NCI-H345 treated with DMSO at 0.1 percent for 48 hours (cell line): ENCODE results near the gene PTPRH.
"Not testable (repeated sequence)": the region's sequence is repeated elsewhere in the genome, so short reads cannot be mapped to it uniquely, and the experiment has no call there.

Experiments used
- DNase-seq: peaks from one replicate; lab custom pipeline; 2025; ENCODE audit not compliant: unreplicated experiment; lab: John Stamatoyannopoulos, UW

The PTPRH gene

GRCh38 chr19:55160128-55160985 lies 48.9 kb downstream of the PTPRH start:
- peak; percentile 64 for DNase-seq

- no peak for DNase-seq
Observed at GRCh38 chr19:55158848-55159749, 50.2 kb downstream of the PTPRH start.

DNA sequence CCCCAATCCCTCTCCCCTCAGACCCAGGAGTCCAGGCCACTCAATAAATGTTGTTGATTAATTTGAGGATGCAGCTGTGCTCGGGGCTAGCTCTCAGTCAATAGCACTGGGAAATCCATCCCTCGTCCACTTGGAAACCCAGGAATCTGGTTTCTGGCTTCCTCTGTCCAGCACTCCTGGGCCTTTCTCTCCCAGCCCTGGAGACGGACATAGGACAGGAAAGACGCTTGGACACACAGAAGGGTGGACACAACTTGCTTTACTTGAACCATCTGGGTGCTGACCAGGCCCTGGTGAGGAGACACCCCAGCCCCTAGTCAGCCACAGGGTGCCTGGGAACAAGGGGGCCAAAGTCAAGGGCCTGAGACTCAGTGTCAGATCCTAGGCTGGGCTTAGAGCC lies 50.9 kb downstream of the PTPRH start:
- DNase-seq, result no peak

GRCh38 chr19:55157064-55157908 lies 52.0 kb downstream of the PTPRH start, which contains the start of gene TNNI3:
Gene TNNI3 (minus strand): TSS chr19:55157732. CDS start chr19:55157589, 143 bp downstream.
- DNase-seq, result no peak

GRCh38 chr19:55156202-55157063 lies 52.9 kb downstream of the PTPRH start:
- DNase-seq, result peak; percentile 84

DNA sequence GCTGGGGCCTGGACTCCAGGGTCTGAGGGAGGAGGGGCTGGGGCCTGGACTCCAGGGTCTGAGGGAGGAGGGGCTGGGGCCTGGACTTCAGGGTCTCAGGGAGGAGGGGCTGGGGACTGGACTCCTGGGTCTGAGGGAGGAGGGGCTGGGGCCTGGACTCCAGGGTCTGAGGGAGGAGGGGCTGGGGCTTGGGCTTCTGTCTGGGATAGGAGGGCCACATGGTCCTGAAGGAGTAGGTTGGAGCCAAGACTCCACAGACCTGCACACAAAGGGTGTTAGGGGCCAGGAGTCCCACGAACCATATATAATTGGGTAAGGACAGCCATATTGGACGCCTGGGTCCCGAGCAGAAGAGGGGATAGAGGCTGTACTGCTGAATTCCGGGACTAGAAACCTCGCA lies 53.5 kb downstream of the PTPRH start:
- DNase-seq, result not testable (repeated sequence)

GRCh38 chr19:55153652-55154264 lies 55.5 kb downstream of the PTPRH start:
- DNase-seq, result no peak

DNA sequence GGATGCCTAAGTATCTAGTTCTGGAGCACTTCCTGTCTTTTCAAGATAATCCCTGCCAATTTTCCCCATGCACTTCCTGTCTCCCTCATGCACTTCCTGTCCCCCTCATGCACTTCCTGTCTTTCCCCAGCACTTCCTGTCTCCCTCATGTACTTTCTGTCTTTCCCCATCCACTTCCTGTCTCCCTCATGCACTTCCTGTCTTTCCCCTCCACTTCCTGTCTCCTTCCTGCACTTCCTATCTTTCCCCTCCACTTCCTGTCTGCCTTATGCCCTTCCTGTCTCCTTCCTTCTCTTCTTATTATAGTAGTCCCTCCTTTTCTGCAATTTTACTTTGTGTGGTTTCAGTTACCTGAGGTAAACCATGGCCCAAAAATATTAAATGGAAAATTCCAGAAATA lies 57.3 kb downstream of the PTPRH start:
- DNase-seq, result no peak

DNA sequence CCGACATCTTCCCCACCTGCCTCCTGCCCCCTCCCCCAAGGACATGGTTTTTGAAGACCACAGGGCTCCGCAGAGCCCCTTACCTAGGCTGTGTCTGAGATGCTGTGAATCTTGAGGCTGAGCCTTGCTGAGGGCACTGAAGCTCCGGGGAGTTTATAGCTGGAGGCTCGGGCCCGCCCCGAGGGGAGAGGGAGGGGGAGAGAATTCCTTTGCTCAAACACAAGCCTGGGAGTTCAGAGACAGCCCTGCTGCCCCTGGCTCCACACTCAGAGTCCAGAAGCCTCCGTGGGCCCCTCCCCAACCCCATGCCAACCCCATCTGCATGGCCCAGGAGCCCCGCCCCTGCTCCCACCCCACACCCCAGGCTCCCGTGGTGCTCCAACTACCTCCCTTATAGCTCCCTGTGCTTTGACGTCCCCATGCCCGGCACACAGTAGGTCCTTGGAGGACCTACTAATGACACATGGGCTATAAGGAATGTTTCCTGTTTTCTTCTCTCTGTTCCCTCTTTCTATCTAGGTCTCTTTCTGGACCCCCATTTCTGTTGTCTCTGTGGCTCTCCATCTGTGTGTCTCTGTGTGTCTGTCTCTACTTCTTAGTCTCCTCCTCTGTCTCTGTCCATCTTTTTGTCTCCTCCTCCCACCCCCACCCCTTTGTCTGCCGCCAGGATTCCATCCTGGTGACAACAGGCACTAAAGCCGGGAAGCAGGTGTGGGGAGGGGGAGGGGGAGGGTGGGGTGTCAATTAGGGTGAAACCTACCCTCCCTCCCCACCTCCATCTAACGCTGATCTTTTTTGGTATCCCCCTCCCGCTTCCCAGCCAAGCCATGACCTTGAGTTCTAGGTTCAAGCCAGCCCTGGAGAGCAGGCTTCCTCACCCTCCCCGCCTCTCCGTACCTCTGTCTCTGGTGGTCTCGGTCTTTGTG lies 60.0 kb downstream of the PTPRH start, which contains the start of gene TNNT1:
TSS of gene TNNT1 (minus strand) at position 129 of the 926 bp plus-strand sequence. CDS start 2,049 bp downstream, outside the sequence.
- no peak for DNase-seq

- no peak for DNase-seq
Observed at GRCh38 chr19:55147545-55148251, 61.6 kb downstream of the PTPRH start.

DNA sequence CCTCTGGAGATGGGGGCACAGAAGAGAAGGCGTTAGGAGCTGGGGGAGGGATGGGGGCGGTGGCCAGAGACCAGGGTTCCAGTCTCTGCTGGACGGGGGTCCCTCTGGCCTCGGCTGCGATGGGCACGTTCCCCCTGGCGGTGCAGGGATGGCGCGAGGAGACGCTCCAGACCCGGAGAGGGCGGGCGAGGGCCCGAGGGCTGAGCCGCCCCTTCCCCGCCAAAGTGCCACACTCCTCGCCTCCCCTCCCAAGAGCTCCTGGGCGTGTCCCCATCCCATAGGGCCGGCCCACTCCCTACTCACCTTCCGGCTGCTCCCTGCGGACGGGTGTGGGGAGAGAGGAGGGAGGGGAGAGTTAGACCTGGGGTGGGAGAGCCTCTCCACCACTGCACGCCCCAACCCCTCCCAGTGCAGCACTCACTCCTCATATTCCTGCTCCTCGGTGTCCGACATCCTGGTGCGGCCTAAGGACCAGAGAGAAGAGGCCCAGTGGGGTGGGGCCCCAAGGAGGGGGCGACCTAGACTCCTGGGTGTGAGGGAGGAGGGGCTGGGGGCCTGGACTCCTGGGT lies 62.5 kb downstream of the PTPRH start:
- DNase-seq, result peak; percentile 33

DNA sequence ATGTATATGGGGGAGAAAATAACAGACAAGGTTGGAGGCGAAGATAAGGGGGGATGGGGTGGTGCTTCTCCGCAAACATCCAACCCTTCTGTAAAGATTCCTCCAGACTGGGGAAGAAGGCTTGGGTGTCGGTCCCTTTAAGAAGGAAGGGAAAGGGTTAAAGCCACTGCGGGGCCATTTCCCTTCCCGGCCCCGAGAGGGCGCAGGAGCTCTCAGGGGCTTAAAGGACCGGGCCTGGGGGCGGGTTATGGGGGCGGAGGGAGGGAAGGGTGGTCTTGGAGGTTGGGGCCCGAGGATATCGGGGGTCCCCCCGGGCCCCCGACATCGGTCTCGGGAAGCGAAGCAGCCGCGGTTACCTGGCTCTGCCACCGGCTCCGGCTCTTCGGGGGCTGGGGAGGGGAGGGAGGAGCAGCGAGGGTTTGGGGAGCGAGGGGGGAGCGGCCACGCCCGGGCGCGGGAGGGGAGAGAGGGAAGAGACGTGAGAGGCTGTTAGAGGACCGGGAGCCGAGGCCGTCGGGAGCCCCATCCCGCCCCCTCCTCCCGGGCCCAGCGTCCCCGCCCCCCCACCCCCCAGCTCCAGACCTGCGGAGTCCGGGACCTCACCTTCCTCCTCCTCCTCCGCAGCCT lies 63.1 kb downstream of the PTPRH start:
- peak; percentile 1 for DNase-seq

DNA sequence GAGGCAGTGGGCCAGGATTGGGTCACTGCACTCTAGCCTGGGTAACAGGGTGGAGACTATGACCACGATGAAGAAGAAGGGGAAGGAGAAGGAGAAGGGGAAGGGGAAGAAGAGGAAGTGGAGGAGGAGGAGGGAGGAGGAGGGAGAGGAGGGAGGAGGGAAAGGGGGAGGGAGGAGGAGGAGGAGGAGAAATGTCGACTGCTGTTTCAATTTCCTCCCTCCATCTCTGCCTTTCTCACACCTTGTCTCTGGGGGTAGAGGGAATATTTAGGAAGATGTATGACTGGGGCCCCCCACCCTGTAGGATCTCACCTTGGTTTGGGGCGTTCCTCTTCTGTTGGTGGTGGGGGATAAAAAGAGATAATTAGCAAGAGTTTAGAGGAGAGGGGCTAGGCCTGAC lies 64.1 kb downstream of the PTPRH start:
- no peak for DNase-seq

DNA sequence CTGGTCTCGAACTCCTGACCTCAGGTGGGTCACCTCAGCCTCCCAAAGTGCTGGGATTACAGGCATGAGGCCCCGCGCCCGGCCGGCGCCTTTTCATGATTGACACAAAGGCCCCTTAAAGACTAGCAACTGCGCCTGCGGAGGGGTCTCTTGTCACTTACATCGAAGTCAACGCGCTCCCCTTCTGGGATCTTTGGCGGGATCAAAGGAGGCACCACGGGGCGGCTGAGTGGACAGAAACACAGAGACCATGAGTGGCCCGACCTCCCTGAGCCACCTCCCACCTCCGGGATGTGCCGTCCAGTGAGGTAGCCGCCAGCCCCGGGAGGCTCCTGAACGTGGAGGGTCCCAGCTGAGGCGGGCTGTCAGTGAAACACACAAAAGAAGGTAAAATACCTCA lies 67.6 kb downstream of the PTPRH start:
- no peak for DNase-seq

DNA sequence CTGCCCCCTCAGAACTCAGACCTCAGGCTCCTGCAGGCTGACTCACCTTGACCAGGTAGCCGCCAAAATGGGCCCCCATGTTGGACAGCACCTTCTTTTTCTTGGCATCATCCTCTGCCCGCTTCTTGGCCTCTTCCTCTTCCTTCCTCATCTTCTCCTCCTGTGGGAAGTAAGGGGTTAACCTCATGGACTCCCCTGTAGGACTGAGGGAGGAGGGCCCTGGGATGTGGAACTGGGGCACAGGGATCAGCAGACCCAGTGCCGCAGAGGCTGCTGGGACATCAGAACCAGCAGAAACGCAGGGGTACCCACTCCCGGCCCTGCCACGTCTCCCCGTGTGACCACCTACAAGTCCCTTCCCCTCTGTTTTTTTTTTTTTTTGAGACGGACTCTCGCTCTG lies 71.4 kb downstream of the PTPRH start:
- DNase-seq, result no peak

- no peak for DNase-seq
Observed at GRCh38 chr19:55136399-55137102, 72.8 kb downstream of the PTPRH start.
